GM23248 (cell line): ENCODE results near the gene TPRX2. TPM values are rescaled to one million over a fixed set of nuclear protein-coding genes. Genes with fewer than 3 reads are reported as not detected.
"Not testable (repeated sequence)": the region's sequence is repeated elsewhere in the genome, so short reads cannot be mapped to it uniquely, and the experiment has no call there.

Source experiments
- DNase-seq: peaks from one replicate; pipeline ENCODE4 v3.0.0-alpha.2; 2015
- H2AFZ ChIP-seq: fragments of 200-600 bp; sonication (generic); 2 replicates; pipeline ENCODE4 v1.6.1; 2016; ENCODE audit warnings: antibody characterized with exemption
- H3F3A ChIP-seq: fragments of 200-600 bp; sonication (generic); 2 replicates; pipeline ENCODE4 v1.6.1; 2016; ENCODE audit warnings: mild to moderate bottlenecking, antibody characterized with exemption, mixed run types; ENCODE audit not compliant: insufficient read depth
- H3K27ac ChIP-seq: fragments of 200-600 bp; sonication (generic); 2 replicates; pipeline ENCODE4 v1.5.1; 2016; ENCODE audit warnings: mild to moderate bottlenecking
- H3K27me3 ChIP-seq: fragments of 200-600 bp; sonication (generic); replicated peaks from 2 replicates; pipeline ENCODE4 v1.6.1; 2016; ENCODE audit warnings: mild to moderate bottlenecking; ENCODE audit not compliant: insufficient read depth
- H3K36me3 ChIP-seq: fragments of 200-600 bp; sonication (generic); 2 replicates; pipeline ENCODE4 v1.6.1; 2016; ENCODE audit warnings: low read depth, mild to moderate bottlenecking
- H3K4me1 ChIP-seq: fragments of 200-600 bp; sonication (generic); 2 replicates; pipeline ENCODE4 v1.6.1; 2016; ENCODE audit warnings: mild to moderate bottlenecking; ENCODE audit not compliant: insufficient read depth
- H3K4me2 ChIP-seq: fragments of 200-600 bp; sonication (generic); one replicate; pipeline ENCODE4 v1.6.1; 2016; ENCODE audit warnings: mild to moderate bottlenecking; ENCODE audit not compliant: unreplicated experiment
- H3K4me3 ChIP-seq: fragments of 200-600 bp; sonication (generic); 2 replicates; pipeline ENCODE4 v1.5.1; 2016; ENCODE audit warnings: mild to moderate bottlenecking
- H3K79me2 ChIP-seq: fragments of 200-600 bp; sonication (generic); 2 replicates; pipeline ENCODE4 v1.6.1; 2016; ENCODE audit warnings: mild to moderate bottlenecking; ENCODE audit not compliant: insufficient read depth
- H3K9ac ChIP-seq: fragments of 200-600 bp; sonication (generic); 2 replicates; pipeline ENCODE4 v1.6.1; 2016; ENCODE audit warnings: mild to moderate bottlenecking
- H3K9me2 ChIP-seq: fragments of 200-600 bp; sonication (generic); 2 replicates; pipeline ENCODE4 v1.6.1; 2016; ENCODE audit warnings: mixed run types, mild to moderate bottlenecking, moderate library complexity; ENCODE audit not compliant: insufficient read depth
- H3K9me3 ChIP-seq: fragments of 200-600 bp; sonication (generic); one replicate; pipeline ENCODE4 v1.6.1; 2017; ENCODE audit warnings: low read depth
- H4K20me1 ChIP-seq: fragments of 200-600 bp; sonication (generic); 2 replicates; pipeline ENCODE4 v1.6.0; 2016; ENCODE audit not compliant: insufficient read depth
- EZH2 ChIP-seq: fragments of 200-600 bp; sonication (generic); IDR thresholded peaks from 2 replicates; pipeline ENCODE4 v1.6.1; 2018; ENCODE audit warnings: antibody characterized with exemption, mild to moderate bottlenecking; ENCODE audit not compliant: insufficient read depth, poor library complexity, severe bottlenecking
- EZH2phosphoT487 ChIP-seq: fragments of 200-600 bp; sonication (generic); IDR thresholded peaks from 2 replicates; pipeline ENCODE4 v1.6.1; 2018; ENCODE audit warnings: antibody characterized with exemption, moderate library complexity, mild to moderate bottlenecking, low read depth; ENCODE audit not compliant: insufficient read depth
- WGBS, 2 experiments: methylation state at CpG; one replicate each; pipeline ENCODE4 v1.1.6; 2015 to 2017; ENCODE audit warnings: low lambda C conversion rate in 2 of 2, low coverage in 1 of 2; ENCODE audit errors: missing lambda C conversion rate in 2 of 2; 5-methylcytosine and 5-hydroxymethylcytosine counted together
- in situ Hi-C: fragments of 300-500 bp; cut with MboI; formaldehyde crosslinking; loops from 2 replicates; pipeline ENCODE4 v1.15.0; 2020
- polyA plus RNA-seq: library from polyadenylated mRNA; unstranded; fragments of >200 nt; fragmentation: Nextera tagmentation; extraction: Ambion mirVana; gene quantifications from 2 replicates; pipeline ENCODE4 v1.2.1, GENCODE V29; 2016
- total RNA-seq: library from RNA; depleted of rRNA; stranded (reverse); fragments of >200 nt; shearing (Covaris generic); gene quantifications from 2 replicates; pipeline ENCODE4 v1.2.3, GENCODE V29; 2014; rRNA removed

TPRX2 gene
- total and polyA plus RNA-seq, 2 experiments from 2014 or later = not detected

DNA sequence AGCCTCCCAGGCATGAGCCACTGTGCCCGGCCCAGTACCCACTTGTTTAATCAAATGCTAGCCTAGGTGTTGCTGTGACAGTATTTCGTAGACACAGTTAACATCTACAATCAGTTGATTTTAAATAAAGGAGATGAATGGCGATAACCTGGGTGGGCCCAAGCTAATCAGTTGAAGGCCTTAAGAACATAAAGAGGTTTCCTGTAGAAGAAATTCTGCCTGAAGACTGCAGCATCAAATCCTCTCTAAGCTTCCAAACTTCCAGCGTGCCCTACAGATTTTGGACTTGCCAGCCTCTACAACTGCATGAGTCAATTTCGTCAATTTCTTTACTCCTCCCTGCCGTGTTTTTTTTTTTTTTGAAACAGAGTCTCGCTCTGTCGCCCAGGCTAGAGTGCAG is 40.3 kb downstream of the TPRX2 start:
- in situ Hi-C loops = loop anchor here (25.0 kb wide), 1 partner anchor 88 kb away; the partner anchor contains the start of genes BSPH1 and ELSPBP1
- no peak overlapping the region for H3K4me2 ChIP-seq
- no peaks in the 10 kb centered on the region for H3K9me2 ChIP-seq
- TF ChIP-seq EZH2phosphoT487 (no peak), EZH2 (no peak)
- no peaks in the 10 kb centered on the region for H3F3A ChIP-seq
- no peaks in the 10 kb centered on the region for H3K36me3 ChIP-seq
- DNase-seq = no peak
- no peak overlapping the region for H3K9ac ChIP-seq
- no peak overlapping the region for H3K4me3 ChIP-seq
- H3K9me3 ChIP-seq = no peaks in the 10 kb centered on the region
- no peaks in the 10 kb centered on the region for H3K4me1 ChIP-seq
- no peak overlapping the region for H3K27ac ChIP-seq
- no peaks in the 10 kb centered on the region for H3K27me3 ChIP-seq
- H2AFZ ChIP-seq = no peak overlapping the region
- H3K79me2 ChIP-seq = no peaks in the 10 kb centered on the region
- no peaks in the 10 kb centered on the region for H4K20me1 ChIP-seq
- 57 to 58% methylated on average over 8 of the region's 8 CpGs for WGBS, 2 experiments

GRCh38 chr19:47901370-47901769 is 42.3 kb downstream of the TPRX2 start:
- Histone ChIP-seq H3K27ac (no peak overlapping the region), H3K4me3 (no peak overlapping the region), H3K4me1 (no peaks in the 10 kb centered on the region), H4K20me1 (no peaks in the 10 kb centered on the region), H3K4me2 (no peak overlapping the region), H3K9ac (no peak overlapping the region), H2AFZ (no peak overlapping the region), H3K27me3 (no peaks in the 10 kb centered on the region), H3K79me2 (no peaks in the 10 kb centered on the region), H3K9me3 (no peaks in the 10 kb centered on the region), H3F3A (no peaks in the 10 kb centered on the region), H3K9me2 (no peaks in the 10 kb centered on the region), H3K36me3 (no peaks in the 10 kb centered on the region)
- TF ChIP-seq EZH2 (no peak), EZH2phosphoT487 (no peak)
- 59 to 65% methylated on average over 7 of the region's 7 CpGs for WGBS, 2 experiments
- in situ Hi-C loops = no loop called here
- no peak for DNase-seq

- H3K9ac ChIP-seq, H3K9me3 ChIP-seq, H3K36me3 ChIP-seq, H3F3A ChIP-seq, H3K9me2 ChIP-seq, H3K4me3 ChIP-seq, H2AFZ ChIP-seq, H3K27ac ChIP-seq, DNase-seq, H3K27me3 ChIP-seq, H3K79me2 ChIP-seq, in situ Hi-C loops, H4K20me1 ChIP-seq, H3K4me2 ChIP-seq, H3K4me1 ChIP-seq: not testable (repeated sequence)
- WGBS, 2 experiments = 1 to 5% methylated on average over 5 of the region's 14 CpGs
Observed at GRCh38 chr19:47909350-47909749, 50.3 kb downstream of the TPRX2 start.

- H3K36me3 ChIP-seq, H4K20me1 ChIP-seq, H2AFZ ChIP-seq, H3K4me2 ChIP-seq, in situ Hi-C loops, H3K9me3 ChIP-seq, H3K27ac ChIP-seq, H3F3A ChIP-seq, H3K4me1 ChIP-seq, H3K27me3 ChIP-seq, H3K9ac ChIP-seq, DNase-seq, H3K4me3 ChIP-seq, H3K9me2 ChIP-seq, H3K79me2 ChIP-seq: not testable (repeated sequence)
- 63 to 68% methylated on average over 1 of the region's 2 CpGs for WGBS, 2 experiments
Observed at GRCh38 chr19:47910191-47910590, 51.2 kb downstream of the TPRX2 start.

Other genes with a start within 250 kb of the TPRX2 start
- gene EHD2, start 145.8 kb upstream of the TPRX2 start, total RNA-seq = 163 and 169 TPM in 2 replicates
- 498 and 517 TPM in 2 replicates for gene EHD2, start 145.8 kb upstream of the TPRX2 start, polyA plus RNA-seq
- gene NOP53, start 113.7 kb upstream of the TPRX2 start, total RNA-seq = 58.3 and 62.8 TPM in 2 replicates
- gene NOP53, start 113.7 kb upstream of the TPRX2 start, polyA plus RNA-seq = 39.8 and 40.7 TPM in 2 replicates
- 436 and 571 TPM in 2 replicates for gene SELENOW, start 80.5 kb upstream of the TPRX2 start, total RNA-seq
- 558 and 561 TPM in 2 replicates for gene SELENOW, start 80.5 kb upstream of the TPRX2 start, polyA plus RNA-seq
- not detected in 2 replicates for gene TPRX1, start 54.7 kb upstream of the TPRX2 start, total RNA-seq
- gene TPRX1, start 54.7 kb upstream of the TPRX2 start, polyA plus RNA-seq = not detected in 2 replicates
- not detected in 2 replicates for gene CRX, start 37.3 kb upstream of the TPRX2 start, total RNA-seq
- gene CRX, start 37.3 kb upstream of the TPRX2 start, polyA plus RNA-seq = not detected in 2 replicates
- gene SULT2A1, start 27.1 kb downstream of the TPRX2 start, total RNA-seq = not detected in 2 replicates
- gene SULT2A1, start 27.1 kb downstream of the TPRX2 start, polyA plus RNA-seq = not detected in 2 replicates
- not detected in 2 replicates for gene BSPH1, start 132.9 kb downstream of the TPRX2 start, total RNA-seq
- gene BSPH1, start 132.9 kb downstream of the TPRX2 start, polyA plus RNA-seq = not detected in 2 replicates
- not detected in 2 replicates for gene ELSPBP1, start 135.4 kb downstream of the TPRX2 start, total RNA-seq
- not detected in 2 replicates for gene ELSPBP1, start 135.4 kb downstream of the TPRX2 start, polyA plus RNA-seq
- gene CABP5, start 184.8 kb downstream of the TPRX2 start, total RNA-seq = not detected in 2 replicates
- gene CABP5, start 184.8 kb downstream of the TPRX2 start, polyA plus RNA-seq = not detected in 2 replicates